GM19099 (cell line): ENCODE data around the gene FOXP1.

Experiments
- POLR2A ChIP-seq: IDR thresholded peaks from 3 replicates; pipeline ENCODE4 v1.6.1; 2011; ENCODE audit warnings: low read depth; ENCODE audit not compliant: insufficient read length; ENCODE audit errors: extremely low read depth

The FOXP1 gene

GRCh38 chr3:71005702-71006321 lies 577.7 kb downstream of the FOXP1 start:
- TF ChIP-seq POLR2A: no peak

DNA sequence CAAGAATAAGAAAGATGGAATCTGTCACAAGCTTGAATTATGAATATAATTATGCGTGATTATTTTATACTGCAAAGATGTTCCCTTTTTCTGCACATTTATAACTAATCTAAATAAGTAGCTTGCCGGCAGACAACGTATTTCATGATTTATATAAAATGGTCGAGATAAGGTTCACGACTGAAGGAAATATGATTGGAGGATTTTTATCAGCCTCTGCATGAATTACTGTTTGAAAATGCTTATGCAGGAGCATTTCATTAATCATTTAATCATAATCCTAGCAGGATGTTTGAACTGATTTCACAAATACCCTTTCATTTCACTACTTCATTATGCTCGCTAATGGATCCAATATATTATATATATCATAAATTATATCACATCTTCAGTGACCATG lies 580.0 kb downstream of the FOXP1 start:
- TF ChIP-seq POLR2A: no peak

- no peak for TF ChIP-seq POLR2A
Measured at GRCh38 chr3:71002298-71002697, 581.2 kb downstream of the FOXP1 start.

- no peak for TF ChIP-seq POLR2A
Measured at GRCh38 chr3:71001303-71001830, 582.2 kb downstream of the FOXP1 start.

GRCh38 chr3:71000483-71000882 lies 583.0 kb downstream of the FOXP1 start:
- TF ChIP-seq POLR2A: no peak

- no peak for TF ChIP-seq POLR2A
Measured at GRCh38 chr3:70999730-71000129, 583.8 kb downstream of the FOXP1 start.

DNA sequence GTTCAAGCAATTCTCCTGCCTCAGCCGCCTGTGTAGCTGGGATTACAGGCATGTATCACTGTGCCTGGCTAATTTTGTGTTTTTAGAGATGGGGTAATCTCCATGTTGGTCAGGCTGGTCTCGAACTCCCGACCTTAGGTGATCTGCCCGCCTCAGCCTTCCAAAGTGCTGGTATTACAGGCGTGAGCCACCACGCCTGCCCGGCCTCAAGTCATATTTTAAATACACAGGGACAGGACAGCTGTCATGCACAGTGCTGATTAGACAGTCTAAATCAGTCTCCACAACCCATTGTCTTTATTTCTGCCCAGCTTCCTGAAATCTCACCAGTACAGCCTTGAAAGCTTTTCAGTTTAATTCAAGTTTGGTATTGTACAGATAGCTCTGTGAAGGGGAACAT lies 587.4 kb downstream of the FOXP1 start:
- TF ChIP-seq POLR2A: no peak

GRCh38 chr3:70994644-70995043 lies 588.9 kb downstream of the FOXP1 start:
- TF ChIP-seq POLR2A: no peak

DNA sequence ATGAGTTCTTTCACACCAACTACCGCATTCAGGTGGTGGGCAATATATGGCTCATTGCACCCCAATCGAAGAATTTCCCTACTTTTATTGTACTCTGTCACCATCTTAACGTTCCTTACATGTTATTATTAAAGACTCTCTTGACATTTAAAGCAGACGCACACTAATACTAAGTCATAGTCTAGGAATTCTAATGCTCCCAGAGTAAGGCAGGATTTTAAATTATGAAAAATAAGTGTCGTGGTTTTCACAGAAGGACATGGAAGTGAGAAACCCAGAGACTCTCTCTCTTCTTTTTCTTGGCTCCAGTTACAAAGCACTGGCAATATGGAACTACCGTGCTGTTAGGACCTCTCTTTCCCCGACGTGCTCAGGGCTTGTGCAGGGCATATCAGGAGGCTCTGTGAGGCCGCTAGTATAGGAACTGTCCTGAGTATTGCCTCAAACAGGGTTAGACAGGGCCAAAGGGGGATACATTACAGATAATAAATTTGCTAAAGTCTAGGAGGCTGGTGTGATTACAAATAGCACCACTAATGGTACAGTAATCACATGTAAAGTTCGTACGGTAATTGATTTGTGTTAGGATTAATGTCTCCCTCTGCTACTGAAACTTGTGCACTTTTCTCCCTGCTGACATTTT lies 590.8 kb downstream of the FOXP1 start:
- TF ChIP-seq POLR2A: no peak

- no peak for TF ChIP-seq POLR2A
Measured at GRCh38 chr3:70992131-70992530, 591.4 kb downstream of the FOXP1 start.

- no peak for TF ChIP-seq POLR2A
Measured at GRCh38 chr3:70990723-70991122, 592.8 kb downstream of the FOXP1 start.

DNA sequence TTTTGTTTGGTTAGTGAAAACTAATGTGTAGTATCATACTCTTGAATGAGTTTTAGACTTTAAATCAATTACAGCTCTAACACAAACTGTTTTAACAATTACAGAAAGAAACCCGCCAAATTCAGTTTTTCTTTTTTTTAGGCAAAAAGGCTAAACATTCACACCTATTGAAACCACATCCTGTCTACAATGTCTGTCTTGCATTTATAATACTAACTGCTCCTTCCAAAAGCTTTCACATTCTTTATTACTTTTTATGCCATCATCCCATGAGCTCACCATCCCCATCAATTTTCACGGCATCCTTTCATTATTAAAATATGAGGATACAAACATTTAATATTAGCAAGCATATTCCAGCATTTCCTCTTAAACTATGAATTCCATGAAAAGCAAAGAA lies 593.3 kb downstream of the FOXP1 start:
- no peak for TF ChIP-seq POLR2A

DNA sequence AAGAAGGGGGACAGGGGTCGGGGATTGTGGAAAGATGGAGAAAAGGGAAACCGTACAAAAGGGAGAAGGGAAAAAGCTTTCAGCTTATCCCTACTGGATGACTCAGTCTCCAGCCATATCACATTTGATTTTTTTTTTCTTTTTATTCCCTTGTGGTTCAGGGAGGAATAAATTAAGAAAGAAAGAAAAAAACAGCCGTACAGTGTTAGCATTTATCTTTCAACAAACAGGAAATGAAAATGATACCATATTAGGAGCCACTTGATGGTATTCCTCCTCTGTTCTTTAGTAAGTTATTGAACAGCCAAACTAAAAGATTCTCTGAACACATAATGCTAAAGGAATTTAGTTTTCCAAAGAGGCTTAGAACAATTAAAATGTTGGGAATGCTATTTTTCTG lies 594.4 kb downstream of the FOXP1 start:
- no peak for TF ChIP-seq POLR2A

- TF ChIP-seq POLR2A: no peak
Measured at GRCh38 chr3:70988111-70988510, 595.4 kb downstream of the FOXP1 start.

GRCh38 chr3:70985572-70985971 lies 598.0 kb downstream of the FOXP1 start:
- TF ChIP-seq POLR2A: no peak

DNA sequence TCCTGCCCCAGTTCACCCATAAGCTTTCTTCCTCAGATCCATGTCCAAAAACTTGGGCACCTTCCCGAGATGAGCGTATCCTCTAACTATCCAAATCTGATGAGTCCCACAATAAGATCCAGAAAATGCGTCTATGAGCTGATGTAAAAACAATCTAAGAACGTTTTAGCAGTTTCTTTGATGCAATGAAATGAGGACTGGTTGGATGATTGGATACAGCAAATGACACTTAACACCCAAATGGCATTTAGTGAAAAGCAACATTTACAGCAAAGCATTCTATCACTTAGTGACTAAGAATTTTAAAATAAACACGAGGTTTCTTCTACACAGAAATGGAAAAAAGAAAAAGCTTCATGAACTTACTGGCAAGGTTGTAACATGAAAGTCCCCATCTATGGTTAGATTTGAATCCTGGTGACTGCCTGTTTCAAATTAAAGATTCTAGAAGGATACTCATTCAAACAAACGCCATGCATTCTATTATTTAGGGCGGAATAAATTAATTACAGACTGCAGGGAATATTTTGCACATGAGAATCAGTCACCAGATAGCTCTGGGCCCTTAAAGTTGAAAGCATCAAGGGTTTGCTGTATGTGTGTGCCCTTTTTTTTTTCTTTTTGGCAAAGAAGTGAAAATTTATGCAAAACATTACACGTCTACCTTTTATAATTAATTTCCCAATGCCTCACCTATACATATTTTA lies 598.6 kb downstream of the FOXP1 start:
- TF ChIP-seq POLR2A: no peak
